K562 treated with DMSO at 1 percent for 12 hours (cell line): ENCODE data around the gene BTBD19. TPM values are rescaled to one million over a fixed set of nuclear protein-coding genes. Genes with fewer than 3 reads are reported as not detected.

Experiments used
- total RNA-seq: library from RNA; unstranded; fragments of 300-600 nt; gene quantifications from 2 replicates; pipeline ENCODE4 v1.2.3, GENCODE V29; 2022; ENCODE audit not compliant: insufficient read depth

The BTBD19 gene
- 1.6 and 3.0 TPM in 2 replicates for total RNA-seq

GRCh38 chr1:44808063-44808937, at the start of gene BTBD19:
Gene BTBD19 (plus strand): TSS chr1:44808523. CDS start chr1:44808821, 298 bp downstream.

GRCh38 chr1:44775078-44775929, 33.0 kb upstream of the BTBD19 start, which contains the start of gene RPS8:
Gene RPS8 (plus strand): TSS chr1:44775540. CDS start chr1:44775597, 57 bp downstream.

GRCh38 chr1:44788120-44788860, 20.0 kb upstream of the BTBD19 start, which contains the start of gene BEST4:
Gene BEST4 (minus strand): TSS chr1:44788170. CDS start chr1:44787705, 465 bp downstream.

GRCh38 chr1:44799770-44800584, 8.3 kb upstream of the BTBD19 start, which contains the start of gene PLK3:
Gene PLK3 (plus strand): TSS chr1:44800377. CDS start chr1:44800464, 87 bp downstream.

GRCh38 chr1:44806704-44807363, 1.5 kb upstream of the BTBD19 start, which contains the start of gene DYNLT4:
Gene DYNLT4 (minus strand): TSS chr1:44807351. CDS start chr1:44806668, 683 bp downstream.

GRCh38 chr1:44842862-44843655, 34.7 kb downstream of the BTBD19 start, which contains the start of gene PTCH2:
Gene PTCH2 (minus strand): TSS chr1:44843253. CDS start chr1:44842932, 321 bp downstream.

Other genes with a start within 250 kb of the BTBD19 start
- gene TMEM53, start 134.0 kb upstream of the BTBD19 start, total RNA-seq, result 11.5 and 13.9 TPM in 2 replicates
- not detected in 2 replicates for gene ARMH1, start 133.8 kb upstream of the BTBD19 start, total RNA-seq
- gene RNU5D-1, start 77.4 kb upstream of the BTBD19 start, total RNA-seq, result not detected in 2 replicates
- 147 and 212 TPM in 2 replicates for gene KIF2C, start 68.7 kb upstream of the BTBD19 start, total RNA-seq
- 5,947 and 7,007 TPM in 2 replicates for gene RPS8, start 33.0 kb upstream of the BTBD19 start, total RNA-seq
- gene BEST4, start 20.4 kb upstream of the BTBD19 start, total RNA-seq, result not detected in 2 replicates
- gene PLK3, start 8.1 kb upstream of the BTBD19 start, total RNA-seq, result 20.0 and 20.4 TPM in 2 replicates
- not detected in 2 replicates for gene DYNLT4, start 1.2 kb upstream of the BTBD19 start, total RNA-seq
- 0.58 and 1.1 TPM in 2 replicates for gene PTCH2, start 34.7 kb downstream of the BTBD19 start, total RNA-seq
- gene EIF2B3, start 178.1 kb downstream of the BTBD19 start, total RNA-seq, result 61.4 and 63.5 TPM in 2 replicates
- gene HECTD3, start 202.8 kb downstream of the BTBD19 start, total RNA-seq, result 46.4 and 70.8 TPM in 2 replicates
- gene UROD, start 203.7 kb downstream of the BTBD19 start, total RNA-seq, result 358 and 440 TPM in 2 replicates